ENCODE measurements around the gene C10orf88.

Gene C10orf88

GRCh38 chr10:122997864-122998263 is 43.8 kb upstream of the C10orf88 start:
- TF ChIP-seq, protein P1, sequence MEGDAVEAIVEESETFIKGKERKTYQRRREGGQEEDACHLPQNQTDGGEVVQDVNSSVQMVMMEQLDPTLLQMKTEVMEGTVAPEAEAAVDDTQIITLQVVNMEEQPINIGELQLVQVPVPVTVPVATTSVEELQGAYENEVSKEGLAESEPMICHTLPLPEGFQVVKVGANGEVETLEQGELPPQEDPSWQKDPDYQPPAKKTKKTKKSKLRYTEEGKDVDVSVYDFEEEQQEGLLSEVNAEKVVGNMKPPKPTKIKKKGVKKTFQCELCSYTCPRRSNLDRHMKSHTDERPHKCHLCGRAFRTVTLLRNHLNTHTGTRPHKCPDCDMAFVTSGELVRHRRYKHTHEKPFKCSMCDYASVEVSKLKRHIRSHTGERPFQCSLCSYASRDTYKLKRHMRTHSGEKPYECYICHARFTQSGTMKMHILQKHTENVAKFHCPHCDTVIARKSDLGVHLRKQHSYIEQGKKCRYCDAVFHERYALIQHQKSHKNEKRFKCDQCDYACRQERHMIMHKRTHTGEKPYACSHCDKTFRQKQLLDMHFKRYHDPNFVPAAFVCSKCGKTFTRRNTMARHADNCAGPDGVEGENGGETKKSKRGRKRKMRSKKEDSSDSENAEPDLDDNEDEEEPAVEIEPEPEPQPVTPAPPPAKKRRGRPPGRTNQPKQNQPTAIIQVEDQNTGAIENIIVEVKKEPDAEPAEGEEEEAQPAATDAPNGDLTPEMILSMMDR (IDR thresholded peaks at IDR 0.05; ENCODE audit: insufficient read depth, low read depth, low read length, missing control alignments) = no peak
- no peak overlapping the region for H3K4me3 ChIP-seq (ENCODE audit: low read length)
- DNase-seq (ENCODE audit: low read depth) = no peak

DNA sequence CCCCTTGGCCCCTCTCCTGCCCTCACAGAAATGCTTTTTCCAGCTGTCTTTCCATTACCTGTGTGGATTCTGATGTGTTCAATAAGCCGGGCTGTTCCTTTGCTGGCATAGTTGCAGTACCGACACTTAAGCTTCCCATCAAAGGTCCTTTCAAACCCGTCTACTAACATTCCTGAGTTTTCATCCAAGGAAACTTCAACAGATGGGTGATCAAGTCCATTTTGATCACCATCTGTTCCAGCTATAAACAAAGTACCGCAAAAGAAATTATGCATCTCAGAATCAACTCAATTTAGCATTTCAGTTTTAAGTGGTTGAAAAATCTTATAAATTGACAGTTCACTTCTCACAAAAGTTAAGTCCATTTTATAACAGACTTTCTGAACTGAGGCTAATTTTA is 41.9 kb upstream of the C10orf88 start:
- TF ChIP-seq, protein P1 (IDR thresholded peaks at IDR 0.05; ENCODE audit: insufficient read depth, low read depth, low read length, missing control alignments) = no peak
- no peak overlapping the region for H3K4me3 ChIP-seq (ENCODE audit: low read length)
- no peak for DNase-seq (ENCODE audit: low read depth)

DNA sequence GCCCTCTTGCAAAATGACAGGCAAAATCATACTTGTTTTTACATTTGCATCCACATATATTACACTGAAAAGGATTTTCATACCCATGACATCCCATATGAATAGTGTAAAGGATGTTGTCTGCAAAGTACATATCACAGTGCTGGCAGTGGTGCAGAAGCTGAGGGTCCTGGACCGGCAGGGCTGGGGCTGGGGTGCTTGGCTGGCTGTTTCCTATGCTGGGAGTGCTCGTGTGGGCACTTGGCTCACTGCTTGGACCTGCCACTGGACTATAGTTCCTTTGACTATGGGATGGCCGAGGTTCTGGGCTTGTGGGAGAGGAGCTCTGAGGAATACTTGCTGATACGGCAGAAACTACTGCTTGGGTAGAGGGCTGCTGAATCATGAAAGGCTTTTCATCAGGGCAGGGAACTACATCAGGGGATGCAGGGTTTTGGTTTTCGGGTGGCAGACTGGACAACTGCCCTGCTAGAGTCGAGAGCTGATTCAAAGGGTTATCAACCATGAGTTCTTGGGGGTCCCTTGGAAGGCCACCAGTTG is 39.8 kb upstream of the C10orf88 start:
- no peak overlapping the region for H3K4me3 ChIP-seq (ENCODE audit: low read length)
- TF ChIP-seq, protein P1 (IDR thresholded peaks at IDR 0.05; ENCODE audit: insufficient read depth, low read depth, low read length, missing control alignments) = no peak
- no peak for DNase-seq (ENCODE audit: low read depth)

- DNase-seq (ENCODE audit: low read depth) = no peak
- TF ChIP-seq, protein P1 (IDR thresholded peaks at IDR 0.05; ENCODE audit: insufficient read depth, low read depth, low read length, missing control alignments) = no peak
- H3K4me3 ChIP-seq (ENCODE audit: low read length) = no peak overlapping the region
Observed at GRCh38 chr10:122992031-122992585, 38.1 kb upstream of the C10orf88 start.

GRCh38 chr10:122990278-122990677 is 36.3 kb upstream of the C10orf88 start:
- peak; percentile 36 for DNase-seq (ENCODE audit: low read depth)
- H3K4me3 ChIP-seq (ENCODE audit: low read length) = no peak overlapping the region
- TF ChIP-seq, protein P1 (IDR thresholded peaks at IDR 0.05; ENCODE audit: insufficient read depth, low read depth, low read length, missing control alignments) = no peak

DNA sequence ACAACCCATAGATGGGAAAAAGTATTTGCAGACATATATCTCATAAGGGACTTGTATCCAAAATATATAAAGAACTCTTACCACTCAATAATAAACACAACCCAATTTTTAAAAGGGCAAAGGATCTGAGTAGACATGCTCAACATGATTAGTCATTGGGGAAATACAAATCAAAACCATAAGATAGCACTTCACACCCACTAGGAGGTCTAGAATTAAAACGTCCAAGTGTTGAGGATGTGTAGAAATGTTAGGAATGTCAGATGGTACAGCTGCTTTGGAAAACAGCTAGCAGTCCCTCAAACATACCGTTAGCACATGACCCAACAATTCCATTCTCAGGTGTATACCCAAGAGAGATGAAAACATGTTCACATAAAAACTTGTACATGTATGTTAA is 34.5 kb upstream of the C10orf88 start:
- DNase-seq (ENCODE audit: low read depth) = no peak
- H3K4me3 ChIP-seq (ENCODE audit: low read length) = no peak overlapping the region
- TF ChIP-seq, protein P1 (IDR thresholded peaks at IDR 0.05; ENCODE audit: insufficient read depth, low read depth, low read length, missing control alignments) = no peak

DNA sequence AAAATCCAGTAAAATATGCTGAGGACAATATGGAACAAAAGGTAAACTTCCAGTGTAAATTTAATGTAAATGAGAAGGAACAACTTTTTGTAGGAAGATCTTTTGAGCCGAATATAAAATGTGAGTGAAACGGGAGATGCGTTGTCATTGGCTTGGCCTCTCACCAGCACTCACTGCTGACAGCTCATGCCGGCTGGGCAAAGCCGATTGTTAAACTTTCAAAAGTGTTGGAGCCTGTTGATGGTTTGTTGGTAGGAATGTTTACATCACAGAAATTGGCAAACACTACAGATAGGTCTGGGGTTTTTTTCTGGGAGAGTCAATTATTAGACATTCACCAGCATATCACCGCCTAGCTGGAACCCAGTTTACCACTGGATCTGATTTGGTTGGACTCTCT is 32.3 kb upstream of the C10orf88 start:
- H3K4me3 ChIP-seq (ENCODE audit: low read length) = no peak overlapping the region
- no peak for DNase-seq (ENCODE audit: low read depth)
- TF ChIP-seq, protein P1 (IDR thresholded peaks at IDR 0.05; ENCODE audit: insufficient read depth, low read depth, low read length, missing control alignments) = no peak

All from epithelial cell of esophagus (primary cell).